Hepatocyte (in vitro differentiated cells): ENCODE data around the gene ARSB.

Experiments used
- EZH2 ChIP-seq: fragments of 200-600 bp; sonication (generic); IDR thresholded peaks from 2 replicates; pipeline ENCODE4 v1.6.1; 2016; ENCODE audit warnings: antibody characterized with exemption, mild to moderate bottlenecking, borderline replicate concordance
- EZH2phosphoT487 ChIP-seq: fragments of 200-600 bp; sonication (generic); IDR thresholded peaks from one replicate; pipeline ENCODE4 v1.6.1; 2018; ENCODE audit warnings: antibody characterized with exemption, mild to moderate bottlenecking, low read depth, moderate library complexity; ENCODE audit not compliant: unreplicated experiment, severe bottlenecking
- TF ChIP-seq, protein P1 (sequence below): fragments of 200-600 bp; sonication (generic); IDR thresholded peaks from 2 replicates; pipeline ENCODE4 v1.5.1; 2016; ENCODE audit warnings: antibody characterized with exemption, mild to moderate bottlenecking; ENCODE audit not compliant: poor library complexity

- TF ChIP-seq, protein P1, sequence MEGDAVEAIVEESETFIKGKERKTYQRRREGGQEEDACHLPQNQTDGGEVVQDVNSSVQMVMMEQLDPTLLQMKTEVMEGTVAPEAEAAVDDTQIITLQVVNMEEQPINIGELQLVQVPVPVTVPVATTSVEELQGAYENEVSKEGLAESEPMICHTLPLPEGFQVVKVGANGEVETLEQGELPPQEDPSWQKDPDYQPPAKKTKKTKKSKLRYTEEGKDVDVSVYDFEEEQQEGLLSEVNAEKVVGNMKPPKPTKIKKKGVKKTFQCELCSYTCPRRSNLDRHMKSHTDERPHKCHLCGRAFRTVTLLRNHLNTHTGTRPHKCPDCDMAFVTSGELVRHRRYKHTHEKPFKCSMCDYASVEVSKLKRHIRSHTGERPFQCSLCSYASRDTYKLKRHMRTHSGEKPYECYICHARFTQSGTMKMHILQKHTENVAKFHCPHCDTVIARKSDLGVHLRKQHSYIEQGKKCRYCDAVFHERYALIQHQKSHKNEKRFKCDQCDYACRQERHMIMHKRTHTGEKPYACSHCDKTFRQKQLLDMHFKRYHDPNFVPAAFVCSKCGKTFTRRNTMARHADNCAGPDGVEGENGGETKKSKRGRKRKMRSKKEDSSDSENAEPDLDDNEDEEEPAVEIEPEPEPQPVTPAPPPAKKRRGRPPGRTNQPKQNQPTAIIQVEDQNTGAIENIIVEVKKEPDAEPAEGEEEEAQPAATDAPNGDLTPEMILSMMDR, result no peak
- no peak for TF ChIP-seq EZH2phosphoT487
- no peak for TF ChIP-seq EZH2
Observed at GRCh38 chr5:79032782-79033181, 47.7 kb upstream of the ARSB start.
